DMS114 treated with DMSO at 0.1 percent for 48 hours (cell line): ENCODE measurements around the gene ARHGAP22.

Experiments
- DNase-seq: peaks from one replicate; lab custom pipeline; 2025; ENCODE audit not compliant: unreplicated experiment; lab: John Stamatoyannopoulos, UW

The ARHGAP22 gene

GRCh38 chr10:48607356-48608278 is 2.7 kb upstream of the ARHGAP22 start:
- no peak for DNase-seq

DNA sequence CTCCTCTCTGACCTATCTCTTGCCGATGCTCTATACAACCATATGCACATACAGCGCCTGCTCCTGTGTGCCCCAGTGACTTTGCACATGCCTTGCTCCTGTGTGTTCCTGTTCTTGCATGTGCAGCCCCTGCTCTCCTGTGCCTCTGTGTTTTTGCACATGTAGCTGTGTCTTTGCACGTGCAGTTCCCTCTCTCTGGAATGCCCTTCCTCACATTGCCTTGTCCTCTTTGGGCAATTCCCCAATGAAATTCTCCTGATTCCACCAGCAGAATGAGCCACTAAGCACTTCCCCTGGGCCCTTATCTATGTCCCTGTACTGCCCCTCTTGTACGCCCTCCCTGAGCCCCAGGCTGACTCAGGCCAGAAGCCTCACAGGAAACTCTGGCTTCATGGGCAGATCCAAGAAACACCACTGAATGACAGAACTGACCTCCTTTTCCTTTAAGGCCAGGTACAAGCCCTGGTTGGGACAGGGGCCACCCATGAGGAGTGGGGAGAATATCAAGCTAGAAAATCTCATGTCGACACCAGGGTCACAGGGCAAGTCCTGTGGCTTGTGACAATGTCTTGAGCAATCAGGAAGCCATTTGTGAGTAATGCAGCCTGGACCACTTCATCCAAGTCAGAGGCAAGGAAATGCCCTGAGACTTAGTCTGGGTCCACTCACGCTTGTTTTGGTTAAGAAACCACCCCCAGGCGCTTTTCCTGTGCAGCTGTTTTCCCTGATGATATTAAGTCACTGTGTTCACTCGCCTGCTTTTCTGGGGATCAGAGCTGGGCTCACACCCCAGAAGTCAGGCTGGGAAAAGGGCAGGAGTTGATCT is 1.9 kb upstream of the ARHGAP22 start:
- no peak for DNase-seq

DNA sequence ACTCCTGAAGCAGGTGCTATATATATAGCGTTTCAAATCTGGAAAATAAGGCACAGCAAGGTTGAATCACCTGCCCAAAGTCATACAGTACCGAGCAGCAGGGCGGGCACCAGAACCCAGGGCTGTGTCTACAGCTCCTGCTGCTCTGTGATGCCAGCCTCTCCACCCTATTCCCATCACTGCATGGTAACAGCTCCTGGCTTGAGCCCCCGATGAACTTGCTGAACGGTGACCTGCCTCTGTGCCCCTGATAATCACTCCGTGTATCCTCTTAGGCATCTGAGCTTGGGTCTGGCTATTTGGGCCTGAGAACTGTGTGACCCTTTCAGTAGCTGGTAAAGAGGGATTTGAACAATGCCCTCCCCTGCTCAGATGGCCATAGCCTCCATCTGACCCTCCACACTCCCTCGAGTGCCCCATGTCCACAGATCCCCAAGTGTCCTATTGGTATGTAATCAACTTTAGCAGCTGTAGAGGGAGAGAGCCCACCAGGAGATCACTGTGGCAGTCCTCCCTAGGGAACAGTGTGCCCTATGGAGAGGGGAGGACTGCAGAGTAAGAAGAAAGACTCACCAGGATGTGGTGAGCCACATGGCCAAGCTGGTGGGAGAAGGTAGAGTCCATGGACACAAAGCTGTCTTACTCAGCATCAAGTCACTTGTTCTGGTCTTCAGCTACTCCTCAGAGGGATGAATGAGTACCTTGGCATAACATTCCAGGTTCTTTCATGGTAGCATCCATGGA is 1.1 kb upstream of the ARHGAP22 start:
- no peak for DNase-seq

DNA sequence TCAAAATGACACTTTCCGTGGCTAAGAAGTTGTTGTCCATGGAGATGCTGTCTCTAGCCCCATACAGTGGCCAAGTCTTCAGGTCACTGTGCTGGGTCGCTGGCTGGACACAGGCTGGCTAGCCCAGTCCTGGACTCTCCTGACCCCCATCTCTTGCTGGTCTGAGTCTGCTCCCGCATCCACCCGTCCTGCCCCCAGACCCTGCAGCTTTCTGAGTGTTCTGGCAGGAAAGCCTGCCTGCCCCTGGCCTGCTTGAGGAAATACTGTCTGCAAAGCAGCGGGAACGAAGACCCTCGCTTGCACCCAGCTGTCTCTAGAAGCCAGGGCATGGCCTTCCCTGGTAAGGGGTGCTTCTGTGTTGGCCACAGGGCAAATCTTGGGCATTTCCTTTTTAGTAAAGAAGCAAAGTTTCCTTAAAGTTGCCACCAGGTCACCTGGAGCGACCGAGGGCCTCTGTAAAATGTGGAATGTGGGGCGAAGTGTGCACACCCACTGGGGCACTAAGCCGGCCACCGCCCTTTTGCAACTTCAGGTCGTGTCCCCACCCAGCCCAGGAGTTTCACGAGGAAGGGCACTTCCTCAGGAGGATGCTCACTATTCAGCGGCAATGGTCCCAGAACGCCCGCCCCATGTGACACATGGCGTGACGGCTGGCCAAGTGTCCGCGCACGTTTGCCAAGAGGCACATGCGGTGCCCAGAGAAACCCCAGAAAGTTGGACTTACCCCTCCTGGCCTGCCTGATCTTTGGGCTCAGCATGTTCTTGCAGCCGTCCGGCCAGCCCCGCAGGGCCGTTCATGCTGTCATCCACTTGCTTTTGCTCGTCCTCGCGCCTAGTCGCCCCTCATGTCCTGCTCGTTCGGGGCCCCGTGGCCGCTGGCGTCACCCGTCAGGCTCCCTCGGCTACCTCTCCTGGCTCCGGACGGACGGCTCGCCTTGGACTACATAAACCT is 558 bp downstream of the ARHGAP22 start:
- no peak for DNase-seq

GRCh38 chr10:48603421-48604038 is 1.3 kb downstream of the ARHGAP22 start:
- no peak for DNase-seq

- DNase-seq, result no peak
Observed at GRCh38 chr10:48602401-48603135, 2.3 kb downstream of the ARHGAP22 start.

DNA sequence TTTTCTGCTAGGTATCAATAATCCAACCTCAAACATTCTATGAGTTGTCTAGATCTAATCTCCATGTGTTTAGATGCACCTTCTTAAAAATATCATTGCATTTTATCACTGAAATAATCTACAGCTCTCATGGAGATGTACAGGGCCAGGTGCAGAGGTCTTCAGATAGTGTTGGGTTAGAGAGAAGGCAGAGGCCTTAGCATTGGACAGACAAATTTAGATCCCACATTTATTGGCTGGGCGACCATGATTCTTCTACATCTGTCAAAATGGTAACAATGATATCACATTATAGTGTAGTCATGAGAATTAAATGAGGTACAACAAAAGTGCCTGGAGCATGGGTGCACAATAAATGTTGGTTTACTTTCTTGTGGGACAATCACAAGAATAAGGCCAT is 3.1 kb downstream of the ARHGAP22 start:
- no peak for DNase-seq

DNA sequence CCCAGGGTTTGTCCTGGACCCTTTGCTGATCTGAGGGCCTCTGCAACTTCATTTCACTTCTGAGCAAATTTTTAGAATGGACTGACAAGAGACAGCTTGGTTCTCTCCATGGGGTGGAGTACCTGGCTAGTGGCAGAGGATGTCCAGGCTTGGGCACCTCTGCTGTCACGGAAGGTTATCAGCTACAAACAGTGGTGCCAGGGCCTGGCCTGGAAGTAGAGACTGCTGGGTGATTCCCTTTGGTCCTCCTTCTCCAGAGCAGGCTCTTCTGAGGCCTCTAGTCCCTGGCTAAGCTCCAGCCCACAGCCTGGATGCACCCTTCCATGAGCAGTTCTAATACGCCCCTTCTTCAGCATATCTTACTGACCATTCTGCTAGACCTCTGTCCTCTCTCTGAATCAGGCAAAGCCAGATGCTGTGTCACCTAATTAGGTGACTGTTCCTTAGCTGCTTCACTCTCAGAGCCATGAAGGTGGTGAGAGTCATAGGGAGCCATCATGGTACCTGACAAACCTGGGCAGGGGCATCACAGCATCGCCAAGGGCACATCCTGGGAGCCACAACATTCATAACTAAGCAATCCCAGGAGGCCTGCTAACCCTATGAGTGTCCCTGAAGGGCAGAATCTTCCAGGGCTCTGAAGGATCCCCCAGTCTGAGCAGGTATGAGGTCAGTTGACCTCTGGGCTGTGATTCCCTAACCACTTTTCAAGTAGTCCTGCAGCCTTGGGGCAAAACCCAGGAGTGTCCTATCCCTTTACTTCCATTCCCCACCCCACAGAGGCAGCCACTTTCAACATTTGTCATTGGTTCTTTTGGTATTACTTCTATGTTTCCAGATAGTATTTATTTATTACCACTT is 4.0 kb downstream of the ARHGAP22 start:
- no peak for DNase-seq

- no peak for DNase-seq
Observed at GRCh38 chr10:48599830-48600134, 5.1 kb downstream of the ARHGAP22 start.

DNA sequence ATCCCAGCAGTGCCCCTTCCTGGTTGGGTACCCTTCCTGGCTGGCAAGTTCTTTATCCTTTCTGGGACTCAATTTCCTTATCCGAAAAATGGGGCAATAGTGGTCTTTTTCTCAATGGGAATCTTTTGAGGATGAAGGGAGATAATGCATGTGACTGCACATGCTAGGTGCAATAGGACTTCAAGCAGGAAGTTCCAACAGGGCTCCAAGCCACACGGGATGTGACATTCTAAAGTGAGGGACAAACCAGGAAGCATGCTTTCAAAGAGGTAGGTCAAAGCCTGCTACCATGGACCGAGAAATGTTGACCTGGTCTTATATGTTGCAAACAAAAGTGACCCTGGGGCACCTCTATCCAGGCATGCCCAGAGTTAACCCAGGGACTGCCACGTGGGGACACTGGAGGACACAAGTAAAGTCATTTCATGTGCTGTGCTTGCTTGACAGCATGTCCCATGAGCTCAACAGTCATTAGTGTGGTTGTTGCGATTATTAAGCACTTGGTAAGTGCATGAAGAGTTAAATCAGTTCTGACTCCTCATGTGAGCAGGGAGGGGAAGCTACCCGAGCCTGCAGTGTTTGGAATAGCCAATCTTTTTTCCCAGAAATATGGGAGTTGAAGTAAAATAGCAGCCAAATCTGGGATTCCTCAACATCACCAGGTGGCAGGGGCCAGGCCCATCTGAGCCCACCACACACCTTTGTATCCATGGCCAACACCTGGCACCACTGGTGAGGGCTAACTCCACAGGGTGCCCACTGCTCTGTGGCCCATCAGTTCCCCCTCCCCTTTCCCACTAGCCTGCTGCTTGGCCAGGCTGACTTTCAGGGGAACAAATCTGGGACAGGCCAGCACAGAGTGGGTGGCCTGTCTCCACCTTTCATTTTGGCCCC is 5.7 kb downstream of the ARHGAP22 start:
- DNase-seq, result no peak

- DNase-seq, result no peak
Observed at GRCh38 chr10:48598243-48598935, 6.5 kb downstream of the ARHGAP22 start.

GRCh38 chr10:48595539-48595932 is 9.3 kb downstream of the ARHGAP22 start:
- no peak for DNase-seq

GRCh38 chr10:48594803-48595538 is 9.9 kb downstream of the ARHGAP22 start:
- DNase-seq, result no peak

DNA sequence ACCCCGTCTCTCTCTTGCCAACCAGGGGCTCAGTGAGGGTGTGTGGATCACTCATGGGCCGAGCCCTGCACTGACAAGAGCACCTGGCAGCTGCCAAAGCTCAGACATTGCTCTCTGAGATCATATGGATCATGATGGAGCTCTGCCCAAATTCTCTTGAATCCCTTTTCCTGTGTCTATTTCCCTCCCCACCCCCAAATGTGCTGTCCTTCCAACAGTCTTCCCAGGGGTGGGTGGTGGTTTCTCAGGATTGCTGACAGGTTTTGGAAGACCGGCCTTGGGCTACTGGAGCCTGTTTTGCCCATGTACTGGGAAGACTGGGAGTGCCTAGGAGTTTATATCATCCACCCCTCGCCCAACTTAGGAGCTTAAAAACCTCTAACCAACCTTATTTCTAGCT is 10.5 kb downstream of the ARHGAP22 start:
- DNase-seq, result no peak

- DNase-seq, result no peak
Observed at GRCh38 chr10:48592346-48592745, 12.5 kb downstream of the ARHGAP22 start.

GRCh38 chr10:48590945-48591344 is 13.9 kb downstream of the ARHGAP22 start:
- no peak for DNase-seq
